Measurements from ENCODE around the gene CEP43.

Gene CEP43

GRCh38 chr6:167013067-167013466 is 13.9 kb downstream of the CEP43 start:
- DNase-seq (ENCODE audit: low spot score), result no peak

GRCh38 chr6:167013946-167014345 is 14.7 kb downstream of the CEP43 start:
- no peak for DNase-seq (ENCODE audit: low spot score)

DNA sequence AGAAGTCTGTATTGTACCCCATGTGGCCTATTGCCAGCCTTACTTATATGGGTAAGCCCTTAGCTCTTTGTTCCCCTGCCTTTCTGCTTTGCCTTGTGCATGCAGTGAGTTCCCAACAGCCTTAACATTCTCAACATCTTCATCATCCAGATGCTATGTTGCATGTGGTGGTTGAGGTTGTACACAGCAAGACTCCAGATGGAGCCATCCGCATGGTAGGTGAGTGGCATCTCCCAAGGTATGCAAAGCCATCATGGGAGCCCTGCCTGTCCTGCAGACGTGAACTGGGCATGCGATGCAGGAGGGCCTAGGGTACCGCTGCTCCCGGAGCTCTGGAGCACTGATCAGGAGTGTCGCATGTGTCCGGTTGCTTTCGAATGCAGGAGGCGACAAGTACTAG is 16.1 kb downstream of the CEP43 start:
- no peak for DNase-seq (ENCODE audit: low spot score)

GRCh38 chr6:167020206-167020605 is 21.0 kb downstream of the CEP43 start:
- no peak for DNase-seq (ENCODE audit: low spot score)

DNA sequence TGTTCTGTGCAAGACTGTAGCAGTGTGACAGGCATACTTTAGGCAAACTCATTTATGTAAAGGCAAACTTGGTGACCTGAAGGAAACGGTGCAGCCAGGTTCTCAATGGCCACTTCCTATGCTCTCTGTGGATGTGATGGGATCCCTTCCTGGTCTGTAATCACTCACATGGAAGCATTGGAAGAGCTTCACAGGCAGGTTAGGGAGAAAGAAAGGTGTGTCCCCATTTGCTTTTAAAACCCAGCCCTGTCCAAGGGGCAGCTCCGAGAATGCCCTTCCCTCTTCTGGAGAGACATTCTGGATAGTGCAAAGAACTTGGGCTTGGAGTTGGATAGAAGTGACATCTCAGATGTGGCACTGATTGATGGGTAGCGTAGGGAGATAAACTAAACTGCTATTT is 28.1 kb downstream of the CEP43 start:
- DNase-seq (ENCODE audit: low spot score), result no peak

- DNase-seq (ENCODE audit: low spot score), result no peak
Measured at GRCh38 chr6:167027772-167028171, 28.6 kb downstream of the CEP43 start.

DNA sequence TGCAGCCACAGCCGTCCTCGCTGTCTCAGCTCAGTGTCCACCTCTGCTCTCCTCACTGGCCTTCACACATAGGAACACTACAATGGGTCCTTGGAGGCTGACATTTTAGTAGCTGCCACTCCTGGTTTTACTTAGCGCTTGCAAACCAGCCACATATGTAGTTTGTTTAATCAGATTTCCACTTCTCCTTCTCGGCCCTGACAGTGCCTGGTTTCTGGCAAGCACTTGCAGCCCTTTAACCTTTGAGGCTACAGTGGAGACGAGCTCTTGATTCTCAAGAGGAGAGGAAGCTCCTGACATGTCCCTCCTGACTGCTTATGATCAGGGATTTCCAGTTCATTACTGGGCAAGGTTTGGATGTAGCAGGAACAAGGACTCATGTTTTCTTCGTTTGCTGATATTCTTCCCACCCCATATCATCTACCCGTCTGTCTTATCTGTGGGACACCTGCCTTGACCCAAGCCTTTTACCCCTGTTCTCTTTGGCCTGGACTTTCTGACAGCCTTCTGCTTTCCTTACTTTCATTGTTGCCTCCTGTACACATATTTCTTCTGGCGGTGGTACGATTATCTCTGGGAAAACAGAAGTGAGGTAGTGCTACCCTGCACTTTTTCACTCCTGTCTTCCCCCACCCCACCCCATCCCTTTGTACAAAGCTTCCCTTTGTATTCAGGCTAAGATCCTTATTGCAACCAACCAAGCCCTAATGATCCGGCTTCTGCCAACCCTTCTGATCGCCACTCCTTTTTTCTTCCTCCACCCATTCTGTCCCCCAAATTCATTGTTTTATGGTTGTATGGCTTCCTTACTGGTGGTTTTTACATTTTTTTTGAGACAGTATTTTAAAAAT is 31.2 kb downstream of the CEP43 start:
- DNase-seq (ENCODE audit: low spot score), result no peak

- DNase-seq (ENCODE audit: low spot score), result peak; percentile 41
Measured at GRCh38 chr6:167031082-167031709, 32.0 kb downstream of the CEP43 start.

DNA sequence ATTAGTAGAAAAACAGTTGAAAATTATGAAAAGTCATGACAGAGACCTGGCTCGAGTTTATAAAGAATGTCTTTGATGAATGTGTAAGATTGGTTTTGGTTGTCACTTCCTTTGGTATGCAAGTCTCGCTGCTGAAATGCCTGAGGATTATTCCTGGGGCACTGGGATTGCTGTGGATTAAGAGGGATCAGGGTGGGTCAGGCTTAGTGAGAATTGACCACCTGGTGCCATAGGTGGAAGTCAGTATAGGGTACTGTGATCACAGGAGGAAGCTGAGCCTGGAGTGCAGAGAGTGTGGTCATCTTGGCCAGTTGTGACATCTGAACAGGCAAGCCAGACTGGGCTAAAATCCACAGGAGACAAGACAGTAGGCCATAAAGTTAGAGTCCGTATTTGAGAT is 34.9 kb downstream of the CEP43 start:
- DNase-seq (ENCODE audit: low spot score), result no peak

DNA sequence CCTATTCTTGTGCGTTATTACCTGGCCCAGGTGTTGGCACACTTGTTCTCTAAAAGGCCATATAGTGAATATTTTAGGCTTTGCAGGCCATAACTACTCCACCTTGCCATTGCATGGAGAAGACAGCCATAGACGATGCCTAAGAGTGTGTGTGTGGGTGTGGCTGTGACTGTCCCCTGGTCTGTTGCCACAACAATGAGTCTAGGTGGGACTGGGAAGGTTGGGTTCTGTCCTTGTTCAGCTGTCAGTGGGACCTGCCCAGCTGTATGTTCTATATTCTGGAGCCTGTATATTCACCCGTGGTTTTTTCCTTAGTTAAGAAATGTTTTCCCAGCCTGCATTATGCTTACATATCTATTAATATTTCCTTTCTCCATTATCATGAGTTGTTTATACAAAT is 38.6 kb downstream of the CEP43 start:
- DNase-seq (ENCODE audit: low spot score), result no peak

GRCh38 chr6:167044696-167045095 is 45.5 kb downstream of the CEP43 start:
- no peak for DNase-seq (ENCODE audit: low spot score)

GRCh38 chr6:167045828-167046580 is 46.8 kb downstream of the CEP43 start:
- no peak for DNase-seq (ENCODE audit: low spot score)

GRCh38 chr6:167046861-167047495 is 47.8 kb downstream of the CEP43 start:
- DNase-seq (ENCODE audit: low spot score), result no peak

DNA sequence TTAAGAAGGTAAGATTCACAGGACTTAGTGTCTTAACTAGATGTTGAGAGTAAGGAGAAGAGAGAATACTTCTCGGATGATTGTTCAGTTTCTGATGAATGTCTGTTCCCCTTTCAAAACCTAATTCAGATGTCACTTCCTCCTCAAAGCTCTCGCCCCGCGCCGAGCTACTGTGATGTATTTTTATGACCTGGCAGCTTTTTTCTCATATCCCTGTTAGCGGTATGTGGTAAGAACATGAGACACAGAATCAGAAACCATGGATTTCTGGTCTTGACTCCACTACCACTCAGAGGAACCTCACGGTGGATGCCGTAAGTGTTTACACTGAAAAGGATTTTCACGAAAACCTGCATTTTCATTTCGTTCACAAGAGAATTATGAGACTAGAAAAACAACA is 48.4 kb downstream of the CEP43 start:
- DNase-seq (ENCODE audit: low spot score), result no peak

All from kidney tubule cell (primary cell).